SIG-M5 treated with dmso at 0.1 percent for 504 hours (cell line): ENCODE results near the gene LCA5.
"Not testable (repeated sequence)": the region's sequence is repeated elsewhere in the genome, so short reads cannot be mapped to it uniquely, and the experiment has no call there.

Experiments used
- DNase-seq: peaks from one replicate; lab custom pipeline; 2025; ENCODE audit not compliant: unreplicated experiment; lab: John Stamatoyannopoulos, UW

The LCA5 gene

GRCh38 chr6:79536954-79537747 is at the start of gene LCA5:
TSS of gene LCA5 (minus strand) at chr6:79537430. CDS start at chr6:79518894, 18,536 bp downstream.
- peak; percentile 42 for DNase-seq

- DNase-seq = peak; percentile 12
Observed at GRCh38 chr6:79586548-79586947, 49.3 kb upstream of the LCA5 start.

- DNase-seq = no peak
Observed at GRCh38 chr6:79584332-79584731, 47.1 kb upstream of the LCA5 start.

GRCh38 chr6:79577926-79578325 is 40.7 kb upstream of the LCA5 start:
- DNase-seq = not testable (repeated sequence)

GRCh38 chr6:79574630-79575225 is 37.5 kb upstream of the LCA5 start:
- DNase-seq = no peak

GRCh38 chr6:79574174-79574573 is 36.9 kb upstream of the LCA5 start:
- DNase-seq = no peak

GRCh38 chr6:79571030-79571367 is 33.8 kb upstream of the LCA5 start:
- DNase-seq = no peak

GRCh38 chr6:79570129-79571029 is 33.1 kb upstream of the LCA5 start:
- peak; percentile 15 for DNase-seq

GRCh38 chr6:79568996-79569395 is 31.8 kb upstream of the LCA5 start:
- DNase-seq = no peak

GRCh38 chr6:79564636-79565035 is 27.4 kb upstream of the LCA5 start:
- DNase-seq = no peak

- DNase-seq = no peak
Observed at GRCh38 chr6:79559706-79560105, 22.5 kb upstream of the LCA5 start.

GRCh38 chr6:79557673-79558467 is 20.6 kb upstream of the LCA5 start:
- no peak for DNase-seq

GRCh38 chr6:79554305-79554704 is 17.1 kb upstream of the LCA5 start:
- no peak for DNase-seq

GRCh38 chr6:79551401-79551800 is 14.2 kb upstream of the LCA5 start:
- no peak for DNase-seq

- DNase-seq = no peak
Observed at GRCh38 chr6:79548304-79548703, 11.1 kb upstream of the LCA5 start.

- DNase-seq = no peak
Observed at GRCh38 chr6:79546186-79546585, 9.0 kb upstream of the LCA5 start.

GRCh38 chr6:79544939-79545450 is 7.8 kb upstream of the LCA5 start:
- DNase-seq = peak; percentile 75

- no peak for DNase-seq
Observed at GRCh38 chr6:79544299-79544927, 7.2 kb upstream of the LCA5 start.

GRCh38 chr6:79543886-79544285 is 6.7 kb upstream of the LCA5 start:
- DNase-seq = no peak

- no peak for DNase-seq
Observed at GRCh38 chr6:79543411-79543810, 6.2 kb upstream of the LCA5 start.
